HCT116 (cell line): ENCODE results near the gene CGB2. TPM values are rescaled to one million over a fixed set of nuclear protein-coding genes. Genes with fewer than 3 reads are reported as not detected.
"Not testable (repeated sequence)": the region's sequence is repeated elsewhere in the genome, so short reads cannot be mapped to it uniquely, and the experiment has no call there.

Source experiments
- ATAC-seq: fragments of 200-7000 bp; cut with Tn5 transposase; 2 replicates; pipeline ENCODE4 v1.9.1; 2020; ENCODE audit warnings: mild to moderate bottlenecking, moderate library complexity
- BruUV-seq: library from RNA; stranded (reverse); fragments of 400-500 nt; replicated peaks from 2 replicates; lab custom pipeline; 2021; lab: Mats Ljungman, UMichigan
- CTCF ChIA-PET: fragments of 300-600 bp; sonication (Branson Sonifier 250); formaldehyde crosslinking; loops from one replicate; lab custom pipeline; 2021; ENCODE audit warnings: antibody characterized with exemption; lab: Charles Lee
- POLR2A ChIA-PET: fragments of 300-600, 350-600 bp; sonication (Branson Sonifier 250); formaldehyde crosslinking; loops from one replicate; lab custom pipeline; 2021; ENCODE audit warnings: antibody characterized with exemption; lab: Charles Lee
- RAD21 ChIA-PET, 2 experiments: fragments of 300-600 bp; sonication (Branson Sonifier 250); formaldehyde crosslinking; loops; one replicate each; lab custom pipeline; 2023; ENCODE audit warnings: low total read pairs in 2 of 2; ENCODE audit not compliant: uncharacterized antibody in 2 of 2, unreplicated experiment in 2 of 2, low non-redundant PET in 1 of 2; lab: Charles Lee
- DNase-seq: peaks from one replicate; pipeline ENCODE4 v3.0.0-alpha.2; 2010; ENCODE audit warnings: low read depth, low spot score
- H2AFZ ChIP-seq: fragments of 200-600 bp; shearing (Covaris generic), sonication (generic); 2 replicates; pipeline ENCODE4 v1.6.1; 2017; ENCODE audit warnings: low read depth, mixed run types, mixed read lengths, antibody characterized with exemption, low read length; ENCODE audit not compliant: poor library complexity, severe bottlenecking
- H3K27ac ChIP-seq: 2 replicates; pipeline ENCODE4 v1.5.1; 2012; ENCODE audit warnings: low read depth, low read length
- H3K27me3 ChIP-seq: fragments of 200-600 bp; sonication (generic); 2 replicates; pipeline ENCODE4 v1.6.1; 2016; ENCODE audit warnings: mixed run types, low read length, mixed read lengths; ENCODE audit not compliant: insufficient read depth
- H3K36me3 ChIP-seq, 2 experiments: fragments of 200-500 bp in 1 of 2; fragments of 200-600 bp in 1 of 2; sonication (Bioruptor generic) in 1 of 2; sonication (generic) in 1 of 2; 2 replicates each; pipeline versions ENCODE4 v1.5.1 to v1.6.1; 2014 to 2016; ENCODE audit warnings: low read length in 2 of 2, inconsistent platforms in 1 of 2, mixed read lengths in 1 of 2, mixed run types in 1 of 2; ENCODE audit not compliant: insufficient read depth in 2 of 2, control insufficient read depth in 1 of 2
- H3K4me1 ChIP-seq, 2 experiments: fragments of 200-600 bp in 1 of 2; sonication (generic) in 1 of 2; 2 replicates each; pipeline versions ENCODE4 v1.5.1 to v1.6.1; 2012 to 2017; ENCODE audit warnings: low read length in 2 of 2, inconsistent platforms in 1 of 2, mild to moderate bottlenecking in 1 of 2, mixed read lengths in 1 of 2, mixed run types in 1 of 2, moderate library complexity in 1 of 2; ENCODE audit not compliant: insufficient read depth in 2 of 2, control insufficient read depth in 1 of 2
- H3K4me2 ChIP-seq: fragments of 200-600 bp; sonication (generic); 2 replicates; pipeline ENCODE4 v1.6.1; 2017; ENCODE audit warnings: mixed run types, low read length, mixed read lengths
- H3K4me3 ChIP-seq, 2 experiments: fragments of 200-600 bp in 1 of 2; sonication (generic) in 1 of 2; replicated peaks in 1 of 2; 2 replicates each; pipeline ENCODE4 v1.5.1; 2011 to 2016; ENCODE audit warnings: low read length in 2 of 2, control low read depth in 1 of 2, low read depth in 1 of 2, mild to moderate bottlenecking in 1 of 2, mixed read lengths in 1 of 2, mixed run types in 1 of 2
- H3K79me2 ChIP-seq: fragments of 200-600 bp; sonication (generic); 2 replicates; pipeline ENCODE4 v1.6.1; 2017; ENCODE audit warnings: mild to moderate bottlenecking, mixed run types, low read length, moderate library complexity, mixed read lengths; ENCODE audit not compliant: insufficient read depth
- H3K9ac ChIP-seq: fragments of 200-600 bp; sonication (generic); 2 replicates; pipeline ENCODE4 v1.6.1; 2016; ENCODE audit warnings: low read length, mixed read lengths
- H3K9me2 ChIP-seq: fragments of 200-600 bp; sonication (generic), shearing (Covaris generic); 2 replicates; pipeline ENCODE4 v1.6.1; 2017; ENCODE audit warnings: mixed run types, mild to moderate bottlenecking, moderate library complexity; ENCODE audit not compliant: insufficient read depth
- H3K9me3 ChIP-seq, 2 experiments: fragments of 200-500 bp in 1 of 2; fragments of 200-600 bp in 1 of 2; sonication (Bioruptor generic) in 1 of 2; sonication (generic) in 1 of 2; 2 replicates each; pipeline ENCODE4 v1.6.1; 2014 to 2017; ENCODE audit warnings: low read length in 2 of 2, mixed read lengths in 2 of 2, inconsistent platforms in 1 of 2, low read depth in 1 of 2, mild to moderate bottlenecking in 1 of 2, mixed run types in 1 of 2, moderate library complexity in 1 of 2; ENCODE audit not compliant: control insufficient read depth in 1 of 2, insufficient read depth in 1 of 2
- H4K20me1 ChIP-seq: fragments of 200-600 bp; sonication (generic), shearing (Covaris generic); 2 replicates; pipeline ENCODE4 v1.6.1; 2017; ENCODE audit warnings: mixed run types, mild to moderate bottlenecking, moderate library complexity; ENCODE audit not compliant: insufficient read depth
- CBX3 ChIP-seq: IDR thresholded peaks from 2 replicates; pipeline ENCODE4 v1.6.1; 2012; ENCODE audit warnings: low read depth
- CEBPB ChIP-seq: IDR thresholded peaks from 2 replicates; pipeline ENCODE4 v1.6.1; 2012; ENCODE audit warnings: low read depth
- EGR1 ChIP-seq: IDR thresholded peaks from 2 replicates; pipeline ENCODE4 v1.6.1; 2012; ENCODE audit warnings: low read depth
- JUND ChIP-seq: IDR thresholded peaks from 2 replicates; pipeline ENCODE4 v1.6.1; 2012
- MAX ChIP-seq: IDR thresholded peaks from 2 replicates; pipeline ENCODE4 v1.6.1; 2012
- REST ChIP-seq: IDR thresholded peaks from 2 replicates; pipeline ENCODE4 v1.6.1; 2012; ENCODE audit warnings: low read depth
- SRF ChIP-seq: IDR thresholded peaks from 2 replicates; pipeline ENCODE4 v1.6.1; 2012; ENCODE audit warnings: low read depth
- YY1 ChIP-seq: IDR thresholded peaks from 2 replicates; pipeline ENCODE4 v1.6.1; 2011; ENCODE audit warnings: low read length, low read depth, moderate library complexity, mild to moderate bottlenecking; ENCODE audit not compliant: insufficient replicate concordance; ENCODE audit errors: extremely low read depth
- intact Hi-C: fragments of 100-400 bp; cut with micrococcal nuclease; formaldehyde crosslinking; loops from 2 replicates; pipeline ENCODE4 v1.10.0; 2022
- total RNA-seq: library from RNA; stranded (reverse); gene quantifications from one replicate; pipeline ENCODE4 v1.2.1, GENCODE V29; 2021; ENCODE audit not compliant: unreplicated experiment

CGB2 gene
- total RNA-seq, 1 experiment from 2014 or later = 5.0 TPM

GRCh38 chr19:49056101-49056901, 24.6 kb downstream of the CGB2 start (continued):
- TF ChIP-seq REST (no peak), MAX (peak; percentile 55), CBX3 (no peak), YY1 (no peak), SRF (no peak), JUND (no peak), EGR1 (peak; percentile 83), CEBPB (no peak)

- CTCF ChIA-PET = interaction anchor here (0.8 to 4.1 kb wide), 8 partner anchors 17 to 64 kb away, joined by 3 to 20 read pairs (median 4); partner anchors contain the start of genes CGB2, GYS1 and RUVBL2
- RAD21 ChIA-PET, H3K79me2 ChIP-seq, H3K27me3 ChIP-seq, H3K36me3 ChIP-seq, H3K9me3 ChIP-seq, intact Hi-C loops, H4K20me1 ChIP-seq, DNase-seq, H2AFZ ChIP-seq, H3K9me2 ChIP-seq: not testable (repeated sequence)
- H3K4me1 ChIP-seq = peaks cover 17 to 61% of the 10 kb centered on the region in 2 experiments
- peak; percentile 19 for ATAC-seq
- H3K4me3 ChIP-seq = peak overlapping the region; percentile 65 to 67
- H3K27ac ChIP-seq = peak overlapping the region; percentile 81
- BruUV-seq = TSS peak; percentile 52
- peak overlapping the region; percentile 73 for H3K9ac ChIP-seq
- peak overlapping the region; percentile 81 for H3K4me2 ChIP-seq
- POLR2A ChIA-PET = interaction anchor here (1.2 to 1.7 kb wide), 3 partner anchors 14 to 64 kb away, joined by 4 read pairs; partner anchors contain the start of genes GYS1 and RUVBL2
Observed at GRCh38 chr19:49056902-49057596, 25.4 kb downstream of the CGB2 start.
